ENCODE data around the gene CEACAM19. TPM values are rescaled to one million over a fixed set of nuclear protein-coding genes. Genes with fewer than 3 reads are reported as not detected.

CEACAM19 gene
- total and polyA plus RNA-seq, 10 donors = 1.0 to 6.8 (median 3.7) TPM

DNA sequence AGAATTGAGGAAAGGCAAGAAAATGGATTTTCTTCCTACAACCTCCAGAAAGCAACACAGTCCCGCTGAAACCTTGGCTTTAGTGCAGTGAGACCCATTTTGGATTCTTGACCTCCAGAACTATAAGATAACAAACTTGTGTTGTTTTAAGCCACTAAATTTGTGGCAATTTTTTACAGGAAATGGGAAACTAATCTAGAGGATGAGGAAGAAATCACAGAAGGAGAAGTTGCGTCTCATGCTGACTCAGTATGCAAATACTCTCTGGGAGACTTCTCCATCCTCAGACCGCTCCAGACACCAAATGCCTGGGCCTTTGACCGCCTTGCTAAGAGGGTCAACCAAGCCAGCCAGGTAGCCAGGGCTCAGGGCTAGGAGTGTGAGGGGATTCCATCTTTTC is 14.6 kb downstream of the CEACAM19 start:
- no peak for DNase-seq
- peak overlapping the region in 1 of 8 donors; percentile 12 for H3K4me3 ChIP-seq
- TF ChIP-seq POLR2A (IDR thresholded peaks at IDR 0.05) = no peak
- TF ChIP-seq POLR2AphosphoS5 (IDR thresholded peaks at IDR 0.05) = no peak
- TF ChIP-seq, protein P1, sequence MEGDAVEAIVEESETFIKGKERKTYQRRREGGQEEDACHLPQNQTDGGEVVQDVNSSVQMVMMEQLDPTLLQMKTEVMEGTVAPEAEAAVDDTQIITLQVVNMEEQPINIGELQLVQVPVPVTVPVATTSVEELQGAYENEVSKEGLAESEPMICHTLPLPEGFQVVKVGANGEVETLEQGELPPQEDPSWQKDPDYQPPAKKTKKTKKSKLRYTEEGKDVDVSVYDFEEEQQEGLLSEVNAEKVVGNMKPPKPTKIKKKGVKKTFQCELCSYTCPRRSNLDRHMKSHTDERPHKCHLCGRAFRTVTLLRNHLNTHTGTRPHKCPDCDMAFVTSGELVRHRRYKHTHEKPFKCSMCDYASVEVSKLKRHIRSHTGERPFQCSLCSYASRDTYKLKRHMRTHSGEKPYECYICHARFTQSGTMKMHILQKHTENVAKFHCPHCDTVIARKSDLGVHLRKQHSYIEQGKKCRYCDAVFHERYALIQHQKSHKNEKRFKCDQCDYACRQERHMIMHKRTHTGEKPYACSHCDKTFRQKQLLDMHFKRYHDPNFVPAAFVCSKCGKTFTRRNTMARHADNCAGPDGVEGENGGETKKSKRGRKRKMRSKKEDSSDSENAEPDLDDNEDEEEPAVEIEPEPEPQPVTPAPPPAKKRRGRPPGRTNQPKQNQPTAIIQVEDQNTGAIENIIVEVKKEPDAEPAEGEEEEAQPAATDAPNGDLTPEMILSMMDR (IDR thresholded peaks at IDR 0.05 in 8 of 11, conservative IDR thresholded peaks at IDR 0.05 in 3 of 11) = no peak
- no peaks in the 10 kb centered on the region for H3K9me3 ChIP-seq
- WGBS, 5 donors = 31 to 49% (median 37%) methylated on average over 4 of the region's 4 CpGs
- H3K27ac ChIP-seq = peak overlapping the region in 6 of 8 donors; percentile 11 to 83 (median 70)
- intact Hi-C loops (cut with DNase I; ENCODE audit: low total_unique reads) = no loop called here
- H3K27me3 ChIP-seq (replicated peaks in 1 of 7) = peaks cover 0 to 8% (median 0%) of the 10 kb centered on the region in 7 donors
- peaks cover 3 to 89% (median 52%) of the 10 kb centered on the region in 6 donors for H3K4me1 ChIP-seq
- no peaks in the 10 kb centered on the region for H3K36me3 ChIP-seq

DNA sequence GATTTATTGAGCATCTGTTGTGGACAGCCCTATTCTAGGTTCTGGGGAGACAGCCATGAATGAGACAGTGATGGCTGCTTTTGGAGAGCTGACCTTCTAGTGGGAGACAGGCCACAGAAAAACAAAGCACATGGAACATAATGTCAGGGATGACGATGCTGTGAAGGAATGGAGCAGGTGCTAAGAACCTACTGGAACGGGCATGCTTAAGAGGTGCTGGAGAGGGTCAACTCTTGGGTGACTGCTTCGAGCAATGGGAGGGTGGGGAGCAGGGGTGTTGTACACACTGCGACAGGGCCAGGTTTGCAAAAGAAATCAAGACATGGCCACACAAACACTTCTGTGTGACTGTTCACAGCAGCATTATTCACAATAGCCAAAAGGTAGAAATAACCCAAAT is 15.6 kb downstream of the CEACAM19 start:
- H3K36me3 ChIP-seq = no peaks in the 10 kb centered on the region
- intact Hi-C loops (cut with DNase I; ENCODE audit: low total_unique reads) = no loop called here
- peaks cover 0 to 8% (median 0%) of the 10 kb centered on the region in 7 donors for H3K27me3 ChIP-seq (replicated peaks in 1 of 7)
- 85 to 88% (median 87%) methylated on average over 4 of the region's 4 CpGs for WGBS, 5 donors
- no peak overlapping the region for H3K4me3 ChIP-seq
- H3K4me1 ChIP-seq = peaks cover 11 to 99% (median 61%) of the 10 kb centered on the region in 6 donors
- H3K27ac ChIP-seq = peak overlapping the region in 2 of 8 donors; percentile 75 to 83
- TF ChIP-seq POLR2AphosphoS5 (IDR thresholded peaks at IDR 0.05) (no peak), POLR2A (IDR thresholded peaks at IDR 0.05) (no peak)
- TF ChIP-seq, protein P1 (IDR thresholded peaks at IDR 0.05 in 8 of 11, conservative IDR thresholded peaks at IDR 0.05 in 3 of 11) = no peak
- DNase-seq = no peak
- H3K9me3 ChIP-seq = no peaks in the 10 kb centered on the region

DNA sequence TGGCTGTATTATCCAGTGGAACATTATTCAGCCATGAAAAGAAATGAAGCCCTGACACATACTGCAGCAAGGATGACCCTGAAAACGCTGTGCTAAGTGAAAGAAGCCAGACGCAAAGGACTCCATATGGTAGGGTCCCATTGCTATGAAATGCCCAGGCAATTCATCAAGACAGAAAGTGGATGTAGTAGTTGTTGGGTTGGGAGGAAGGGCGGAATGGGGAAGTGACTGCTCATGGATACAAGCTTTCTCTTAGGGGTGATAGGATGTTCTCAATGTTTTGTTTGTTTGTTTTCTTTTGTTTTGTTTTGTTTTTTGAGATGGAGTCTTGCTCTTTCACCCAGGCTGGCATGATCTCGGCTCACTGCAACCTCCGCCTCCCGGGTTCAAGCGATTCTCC is 16.6 kb downstream of the CEACAM19 start:
- 77 to 90% (median 86%) methylated on average over 7 of the region's 7 CpGs for WGBS, 5 donors
- intact Hi-C loops (cut with DNase I; ENCODE audit: low total_unique reads) = no loop called here
- H3K9me3 ChIP-seq = no peaks in the 10 kb centered on the region
- peaks cover 0 to 8% (median 0%) of the 10 kb centered on the region in 7 donors for H3K27me3 ChIP-seq (replicated peaks in 1 of 7)
- H3K36me3 ChIP-seq = no peaks in the 10 kb centered on the region
- peak overlapping the region in 1 of 8 donors; percentile 16 for H3K27ac ChIP-seq
- H3K4me3 ChIP-seq = no peak overlapping the region
- TF ChIP-seq POLR2A (IDR thresholded peaks at IDR 0.05) (no peak), POLR2AphosphoS5 (IDR thresholded peaks at IDR 0.05) (no peak)
- TF ChIP-seq, protein P1 (IDR thresholded peaks at IDR 0.05 in 8 of 11, conservative IDR thresholded peaks at IDR 0.05 in 3 of 11) = no peak
- DNase-seq = no peak
- H3K4me1 ChIP-seq = peaks cover 21 to 100% (median 69%) of the 10 kb centered on the region in 6 donors

DNA sequence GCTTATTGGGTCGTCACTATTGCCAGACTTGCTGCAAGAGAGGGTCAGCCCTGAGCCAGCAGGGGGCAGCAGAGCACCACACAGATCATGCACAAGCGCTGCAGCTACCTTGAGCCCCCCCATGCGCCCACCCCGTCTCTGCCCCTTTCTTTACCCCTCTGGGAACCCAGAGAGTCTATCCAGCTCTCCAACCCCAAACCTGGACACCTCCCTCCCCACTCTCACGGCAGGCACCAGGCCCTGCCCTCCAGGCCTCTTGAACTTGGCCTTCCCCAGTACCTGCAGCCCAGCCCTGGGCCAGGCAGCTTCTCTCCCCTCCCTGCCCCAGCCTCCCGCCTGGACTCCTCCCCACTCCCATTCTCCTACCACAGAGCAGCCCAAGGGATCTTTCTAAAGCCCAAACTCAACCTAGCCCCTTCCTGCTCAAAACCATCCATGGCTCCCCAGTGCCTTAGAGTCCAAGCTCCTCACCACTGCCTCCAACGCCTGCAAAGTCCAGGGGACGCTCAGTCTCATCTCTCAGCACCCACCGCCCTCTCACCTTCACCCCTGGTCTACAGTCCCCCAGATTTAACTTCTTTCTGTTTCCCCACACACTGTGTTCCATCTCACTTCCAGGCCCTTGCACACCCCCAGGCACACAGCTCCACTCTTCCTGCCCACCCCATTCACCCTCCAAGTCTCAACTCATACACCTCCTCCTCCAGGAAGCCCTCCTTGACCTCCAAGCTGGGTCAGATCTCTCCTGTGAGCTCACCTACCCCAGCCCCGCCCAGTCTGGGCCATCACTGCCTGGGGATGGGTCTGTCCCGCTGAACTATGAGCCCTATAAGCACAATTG is 18.2 kb downstream of the CEACAM19 start:
- H3K36me3 ChIP-seq = no peaks in the 10 kb centered on the region
- H3K4me3 ChIP-seq = no peak overlapping the region
- H3K4me1 ChIP-seq = peaks cover 20 to 94% (median 65%) of the 10 kb centered on the region in 6 donors
- peaks cover 0 to 8% (median 0%) of the 10 kb centered on the region in 7 donors for H3K27me3 ChIP-seq (replicated peaks in 1 of 7)
- peak overlapping the region in 3 of 8 donors; percentile 3 to 25 (median 5) for H3K27ac ChIP-seq
- 41 to 48% (median 42%) methylated on average over 11 of the region's 11 CpGs for WGBS, 5 donors
- peak; percentile 90 for DNase-seq
- H3K9me3 ChIP-seq = no peaks in the 10 kb centered on the region
- TF ChIP-seq POLR2A (IDR thresholded peaks at IDR 0.05) (no peak), POLR2AphosphoS5 (IDR thresholded peaks at IDR 0.05) (peak in 2 of 3 donors; percentile 16 to 35)
- TF ChIP-seq, protein P1 (IDR thresholded peaks at IDR 0.05 in 8 of 11, conservative IDR thresholded peaks at IDR 0.05 in 3 of 11) = peak; percentile 73 to 92 (median 89)
- intact Hi-C loops (cut with DNase I; ENCODE audit: low total_unique reads) = no loop called here

Measured in spleen (tissue), 11 donors.